ENCODE results near the gene REV3L.
"Not testable (repeated sequence)": the region's sequence is repeated elsewhere in the genome, so short reads cannot be mapped to it uniquely, and the experiment has no call there.

Gene REV3L

GRCh38 chr6:111306104-111306888 lies 176.7 kb downstream of the REV3L start:
- DNase-seq (ENCODE audit: low read depth in 1 of 2, low spot score in 1 of 2): no peak

GRCh38 chr6:111301946-111302345 lies 181.1 kb downstream of the REV3L start:
- DNase-seq (ENCODE audit: low read depth in 1 of 2, low spot score in 1 of 2): no peak

GRCh38 chr6:111300938-111301800 lies 181.8 kb downstream of the REV3L start:
- DNase-seq (ENCODE audit: low read depth in 1 of 2, low spot score in 1 of 2): not testable (repeated sequence)

- no peak for DNase-seq (ENCODE audit: low read depth in 1 of 2, low spot score in 1 of 2)
Observed at GRCh38 chr6:111297776-111298175, 185.2 kb downstream of the REV3L start.

- no peak for DNase-seq (ENCODE audit: low read depth in 1 of 2, low spot score in 1 of 2)
Observed at GRCh38 chr6:111294374-111294967, 188.5 kb downstream of the REV3L start.

GRCh38 chr6:111291336-111292259 lies 191.4 kb downstream of the REV3L start:
- no peak for DNase-seq (ENCODE audit: low read depth in 1 of 2, low spot score in 1 of 2)

- DNase-seq (ENCODE audit: low read depth in 1 of 2, low spot score in 1 of 2): not testable (repeated sequence)
Observed at GRCh38 chr6:111290689-111291335, 192.2 kb downstream of the REV3L start.

GRCh38 chr6:111284356-111284755 lies 198.7 kb downstream of the REV3L start:
- not testable (repeated sequence) for DNase-seq (ENCODE audit: low read depth in 1 of 2, low spot score in 1 of 2)

- no peak for DNase-seq (ENCODE audit: low read depth in 1 of 2, low spot score in 1 of 2)
Observed at GRCh38 chr6:111283707-111284106, 199.3 kb downstream of the REV3L start.

- DNase-seq (ENCODE audit: low read depth in 1 of 2, low spot score in 1 of 2): no peak
Observed at GRCh38 chr6:111282515-111282914, 200.5 kb downstream of the REV3L start.

GRCh38 chr6:111280445-111280955 lies 202.5 kb downstream of the REV3L start:
- DNase-seq (ENCODE audit: low read depth in 1 of 2, low spot score in 1 of 2): no peak

- DNase-seq (ENCODE audit: low read depth in 1 of 2, low spot score in 1 of 2): no peak
Observed at GRCh38 chr6:111278731-111279130, 204.3 kb downstream of the REV3L start.

GRCh38 chr6:111277819-111278218 lies 205.2 kb downstream of the REV3L start:
- DNase-seq (ENCODE audit: low read depth in 1 of 2, low spot score in 1 of 2): no peak

GRCh38 chr6:111276736-111277135 lies 206.3 kb downstream of the REV3L start:
- no peak for DNase-seq (ENCODE audit: low read depth in 1 of 2, low spot score in 1 of 2)

GRCh38 chr6:111276335-111276734 lies 206.7 kb downstream of the REV3L start:
- DNase-seq (ENCODE audit: low read depth in 1 of 2, low spot score in 1 of 2): no peak

- no peak for DNase-seq (ENCODE audit: low read depth in 1 of 2, low spot score in 1 of 2)
Observed at GRCh38 chr6:111274593-111275217, 208.3 kb downstream of the REV3L start.

- no peak for DNase-seq (ENCODE audit: low read depth in 1 of 2, low spot score in 1 of 2)
Observed at GRCh38 chr6:111270121-111270520, 212.9 kb downstream of the REV3L start.

GRCh38 chr6:111269401-111269970 lies 213.5 kb downstream of the REV3L start:
- no peak for DNase-seq (ENCODE audit: low read depth in 1 of 2, low spot score in 1 of 2)

GRCh38 chr6:111267764-111268333 lies 215.2 kb downstream of the REV3L start:
- no peak for DNase-seq (ENCODE audit: low read depth in 1 of 2, low spot score in 1 of 2)

All from activated T-helper 1 cell treated with anti-CD3 and anti-CD28 coated beads, Interleukin-2, amount 50 U/mL, for 16 hours (primary cell).